Smooth muscle cell (in vitro differentiated cells): Measurements from ENCODE around the gene NMNAT2. TPM values are rescaled to one million over a fixed set of nuclear protein-coding genes. Genes with fewer than 3 reads are reported as not detected.
A peak's percentile ranks its signal among the peaks of the same experiment; 100 is the strongest.

Source experiments
- DNase-seq: peaks from one replicate; lab custom pipeline; 2025; ENCODE audit not compliant: unreplicated experiment; lab: John Stamatoyannopoulos, UW
- H2AFZ ChIP-seq: fragments of 200-600 bp; sonication (generic); 2 replicates; pipeline ENCODE4 v1.6.0; 2016; ENCODE audit warnings: antibody characterized with exemption, low read depth, mild to moderate bottlenecking
- H3F3A ChIP-seq: fragments of 200-600 bp; sonication (generic); 2 replicates; pipeline ENCODE4 v1.6.0; 2017; ENCODE audit warnings: antibody characterized with exemption, low read depth
- H3K27ac ChIP-seq: fragments of 200-600 bp; sonication (generic); 2 replicates; pipeline ENCODE4 v1.5.1; 2016; ENCODE audit warnings: low read depth, mild to moderate bottlenecking
- H3K27me3 ChIP-seq: fragments of 200-600 bp; sonication (generic); 2 replicates; pipeline ENCODE4 v1.6.1; 2016; ENCODE audit warnings: low read depth, mild to moderate bottlenecking
- H3K36me3 ChIP-seq: fragments of 200-600 bp; sonication (generic); 2 replicates; pipeline ENCODE4 v1.5.1; 2016; ENCODE audit warnings: low read depth
- H3K4me1 ChIP-seq: fragments of 200-600 bp; sonication (generic); 2 replicates; pipeline ENCODE4 v1.5.1; 2016; ENCODE audit warnings: low read depth
- H3K4me2 ChIP-seq: fragments of 200-600 bp; sonication (generic); 2 replicates; pipeline ENCODE4 v1.6.0; 2016; ENCODE audit warnings: mild to moderate bottlenecking
- H3K4me3 ChIP-seq: fragments of 200-600 bp; sonication (generic); 2 replicates; pipeline ENCODE4 v1.5.1; 2016; ENCODE audit warnings: mild to moderate bottlenecking
- H3K79me2 ChIP-seq: fragments of 200-600 bp; sonication (generic); 2 replicates; pipeline ENCODE4 v1.6.0; 2016; ENCODE audit warnings: low read depth, mild to moderate bottlenecking
- H3K9ac ChIP-seq: fragments of 200-600 bp; sonication (generic); 2 replicates; pipeline ENCODE4 v1.6.0; 2016; ENCODE audit warnings: low read depth
- H3K9me3 ChIP-seq: fragments of 200-600 bp; sonication (generic); replicated peaks from 2 replicates; pipeline ENCODE4 v1.5.1; 2016; ENCODE audit warnings: low read depth
- H4K20me1 ChIP-seq: fragments of 200-600 bp; sonication (generic); 2 replicates; pipeline ENCODE4 v1.6.0; 2016; ENCODE audit warnings: low read depth
- CTCF ChIP-seq: fragments of 200-600 bp; sonication (generic); IDR thresholded peaks from 2 replicates; pipeline ENCODE4 v1.5.1; 2017; ENCODE audit warnings: borderline replicate concordance, mild to moderate bottlenecking, antibody characterized with exemption; ENCODE audit not compliant: insufficient read depth, poor library complexity, severe bottlenecking
- WGBS: methylation state at CpG from one replicate; pipeline ENCODE4 v1.1.7; 2016; ENCODE audit warnings: low lambda C conversion rate; 5-methylcytosine and 5-hydroxymethylcytosine counted together
- polyA plus RNA-seq: library from polyadenylated mRNA; unstranded; fragments of >200 nt; fragmentation: Nextera tagmentation; extraction: Ambion mirVana; gene quantifications from 2 replicates; pipeline ENCODE4 v1.2.1, GENCODE V29; 2016
- total RNA-seq: library from RNA; depleted of rRNA; stranded (reverse); fragments of >200 nt; gene quantifications from 2 replicates; pipeline ENCODE4 v1.2.3, GENCODE V29; 2014

NMNAT2 gene
- total and polyA plus RNA-seq, 2 experiments from 2014 or later = 0.22 to 0.43 TPM

GRCh38 chr1:183327434-183328290 lies 90.5 kb downstream of the NMNAT2 start:
- WGBS = 89% methylated on average over 11 of the region's 11 CpGs
- DNase-seq = no peak
- no peaks in the 10 kb centered on the region for H3F3A ChIP-seq
- no peak overlapping the region for H3K4me3 ChIP-seq
- no peaks in the 10 kb centered on the region for H3K27me3 ChIP-seq
- peaks cover 19% of the 10 kb centered on the region for H3K4me1 ChIP-seq
- H4K20me1 ChIP-seq = no peaks in the 10 kb centered on the region
- no peak overlapping the region for H3K27ac ChIP-seq
- H3K9me3 ChIP-seq = no peaks in the 10 kb centered on the region
- H3K9ac ChIP-seq = no peak overlapping the region
- no peak overlapping the region for H3K4me2 ChIP-seq
- H2AFZ ChIP-seq = no peak overlapping the region
- no peaks in the 10 kb centered on the region for H3K79me2 ChIP-seq
- TF ChIP-seq CTCF = no peak
- no peaks in the 10 kb centered on the region for H3K36me3 ChIP-seq

GRCh38 chr1:183323849-183324683 lies 94.1 kb downstream of the NMNAT2 start:
- H2AFZ ChIP-seq = no peak overlapping the region
- H3K4me1 ChIP-seq = no peaks in the 10 kb centered on the region
- H3K27me3 ChIP-seq = no peaks in the 10 kb centered on the region
- no peak for DNase-seq
- no peak for TF ChIP-seq CTCF
- H3K27ac ChIP-seq = no peak overlapping the region
- no peaks in the 10 kb centered on the region for H4K20me1 ChIP-seq
- H3K4me2 ChIP-seq = no peak overlapping the region
- H3K9ac ChIP-seq = no peak overlapping the region
- H3F3A ChIP-seq = no peaks in the 10 kb centered on the region
- WGBS = 64% methylated on average over 7 of the region's 7 CpGs
- no peak overlapping the region for H3K4me3 ChIP-seq
- no peaks in the 10 kb centered on the region for H3K36me3 ChIP-seq
- H3K79me2 ChIP-seq = no peaks in the 10 kb centered on the region
- no peaks in the 10 kb centered on the region for H3K9me3 ChIP-seq

GRCh38 chr1:183319606-183320005 lies 98.6 kb downstream of the NMNAT2 start:
- no peak for TF ChIP-seq CTCF
- DNase-seq = no peak
- WGBS = 88% methylated on average over 4 of the region's 4 CpGs

More at GRCh38 chr1:183319606-183320005, 98.6 kb downstream of the NMNAT2 start:
- Histone ChIP-seq H3K27ac (no peak overlapping the region), H3K4me2 (no peak overlapping the region), H3K36me3 (no peaks in the 10 kb centered on the region), H3K27me3 (no peaks in the 10 kb centered on the region), H4K20me1 (no peaks in the 10 kb centered on the region), H2AFZ (peak overlapping the region; percentile 37), H3F3A (no peaks in the 10 kb centered on the region), H3K4me1 (peaks cover 2% of the 10 kb centered on the region), H3K9ac (no peak overlapping the region), H3K79me2 (no peaks in the 10 kb centered on the region), H3K4me3 (no peak overlapping the region), H3K9me3 (no peaks in the 10 kb centered on the region)
